ENCODE data around the gene WASF3. TPM values are rescaled to one million over a fixed set of nuclear protein-coding genes. Genes with fewer than 3 reads are reported as not detected.

WASF3 gene
- total RNA-seq, 1 donor from 2014 or later: 13.0 TPM

DNA sequence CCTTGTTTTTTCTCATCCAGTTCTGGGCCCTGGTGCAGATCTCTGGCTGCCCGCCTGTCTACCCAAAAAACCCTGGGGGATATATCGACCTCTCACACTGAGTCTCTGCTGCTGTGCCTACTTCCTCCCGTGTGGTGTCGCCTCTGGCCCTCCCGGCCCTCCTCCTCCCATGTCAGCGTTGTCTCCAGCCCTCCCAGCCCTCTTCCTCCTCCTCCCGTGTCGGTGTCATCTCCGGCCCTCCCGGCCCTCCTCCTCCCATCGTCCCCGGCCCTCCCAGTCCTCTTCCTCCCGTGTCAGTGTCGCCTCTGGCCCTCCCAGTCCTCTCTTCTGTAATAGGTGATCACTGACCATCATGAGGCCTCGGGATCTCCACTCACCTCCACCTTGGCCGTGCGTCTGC is 121.3 kb downstream of the WASF3 start:
- Mint-ChIP-seq H3K36me3 (ENCODE audit: low read depth, unreplicated experiment) (no peaks in the 10 kb centered on the region), H3K27ac (ENCODE audit: unreplicated experiment) (no peak overlapping the region), H3K4me1 (ENCODE audit: unreplicated experiment) (peaks cover 19% of the 10 kb centered on the region), H3K4me3 (ENCODE audit: unreplicated experiment) (no peak overlapping the region), H3K9me3 (ENCODE audit: unreplicated experiment) (no peaks in the 10 kb centered on the region), H3K27me3 (ENCODE audit: unreplicated experiment) (peaks cover 2% of the 10 kb centered on the region)
- no peak for DNase-seq (ENCODE audit: low spot score)
- TF ChIP-seq, protein P1, sequence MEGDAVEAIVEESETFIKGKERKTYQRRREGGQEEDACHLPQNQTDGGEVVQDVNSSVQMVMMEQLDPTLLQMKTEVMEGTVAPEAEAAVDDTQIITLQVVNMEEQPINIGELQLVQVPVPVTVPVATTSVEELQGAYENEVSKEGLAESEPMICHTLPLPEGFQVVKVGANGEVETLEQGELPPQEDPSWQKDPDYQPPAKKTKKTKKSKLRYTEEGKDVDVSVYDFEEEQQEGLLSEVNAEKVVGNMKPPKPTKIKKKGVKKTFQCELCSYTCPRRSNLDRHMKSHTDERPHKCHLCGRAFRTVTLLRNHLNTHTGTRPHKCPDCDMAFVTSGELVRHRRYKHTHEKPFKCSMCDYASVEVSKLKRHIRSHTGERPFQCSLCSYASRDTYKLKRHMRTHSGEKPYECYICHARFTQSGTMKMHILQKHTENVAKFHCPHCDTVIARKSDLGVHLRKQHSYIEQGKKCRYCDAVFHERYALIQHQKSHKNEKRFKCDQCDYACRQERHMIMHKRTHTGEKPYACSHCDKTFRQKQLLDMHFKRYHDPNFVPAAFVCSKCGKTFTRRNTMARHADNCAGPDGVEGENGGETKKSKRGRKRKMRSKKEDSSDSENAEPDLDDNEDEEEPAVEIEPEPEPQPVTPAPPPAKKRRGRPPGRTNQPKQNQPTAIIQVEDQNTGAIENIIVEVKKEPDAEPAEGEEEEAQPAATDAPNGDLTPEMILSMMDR (IDR thresholded peaks at IDR 0.05; ENCODE audit: unreplicated experiment): no peak

DNA sequence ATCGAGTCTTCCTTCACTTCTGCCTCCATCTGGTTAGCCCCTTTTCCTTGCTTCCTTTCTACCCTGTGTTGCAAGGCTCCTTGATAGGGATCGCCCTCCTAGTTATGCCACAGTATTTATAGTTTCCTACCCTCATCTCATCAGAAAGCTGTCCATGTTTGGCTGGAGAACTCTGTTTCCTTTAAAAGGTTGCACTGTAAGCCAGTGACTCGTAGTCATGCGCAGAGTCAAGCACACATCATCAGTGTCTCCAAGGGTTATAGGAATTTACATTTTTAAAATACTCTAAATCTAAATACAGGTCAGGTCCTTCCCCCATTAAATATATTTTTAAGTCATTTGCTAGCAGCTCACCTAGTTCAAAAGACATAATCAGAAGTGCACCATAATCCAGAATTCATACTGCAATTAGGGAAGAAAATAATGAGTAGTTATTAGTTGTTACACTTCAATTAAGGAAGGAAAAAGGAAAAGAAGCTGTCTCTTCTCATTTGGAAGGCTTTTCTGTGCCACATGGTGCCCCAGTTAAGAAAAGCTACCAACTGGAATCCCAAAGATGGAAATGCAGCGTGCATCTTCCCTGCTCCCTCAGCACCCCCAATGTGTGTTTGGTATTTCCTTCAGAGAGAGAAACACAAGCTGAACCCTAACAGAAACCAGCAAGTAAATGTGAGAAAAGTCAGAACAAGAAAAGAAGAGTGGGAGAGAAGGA is 122.1 kb downstream of the WASF3 start:
- TF ChIP-seq, protein P1 (IDR thresholded peaks at IDR 0.05; ENCODE audit: unreplicated experiment): no peak
- Mint-ChIP-seq H3K36me3 (ENCODE audit: low read depth, unreplicated experiment) (no peaks in the 10 kb centered on the region), H3K27ac (ENCODE audit: unreplicated experiment) (peak overlapping the region; percentile 43), H3K27me3 (ENCODE audit: unreplicated experiment) (peaks cover 2% of the 10 kb centered on the region), H3K4me1 (ENCODE audit: unreplicated experiment) (peaks cover 19% of the 10 kb centered on the region), H3K9me3 (ENCODE audit: unreplicated experiment) (no peaks in the 10 kb centered on the region), H3K4me3 (ENCODE audit: unreplicated experiment) (no peak overlapping the region)
- no peak for DNase-seq (ENCODE audit: low spot score)

DNA sequence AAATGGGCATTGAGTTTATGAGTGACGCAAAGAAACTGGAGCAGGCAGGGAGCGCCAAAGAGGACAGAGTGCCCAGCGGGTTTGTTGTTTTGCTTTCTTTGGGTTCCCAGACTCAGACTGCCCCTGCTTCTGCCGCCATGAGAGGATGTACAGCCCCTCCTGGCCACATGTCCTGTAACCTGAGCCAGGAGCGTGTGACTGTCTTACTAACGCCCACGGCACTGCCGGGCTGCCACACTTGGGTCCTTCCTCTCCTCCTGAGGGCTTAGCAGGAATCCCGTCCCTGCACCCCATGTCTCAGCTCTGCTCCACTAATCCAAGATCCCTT is 122.6 kb downstream of the WASF3 start:
- Mint-ChIP-seq H3K4me3 (ENCODE audit: unreplicated experiment) (peak overlapping the region; percentile 20), H3K27ac (ENCODE audit: unreplicated experiment) (peak overlapping the region; percentile 43)

DNA sequence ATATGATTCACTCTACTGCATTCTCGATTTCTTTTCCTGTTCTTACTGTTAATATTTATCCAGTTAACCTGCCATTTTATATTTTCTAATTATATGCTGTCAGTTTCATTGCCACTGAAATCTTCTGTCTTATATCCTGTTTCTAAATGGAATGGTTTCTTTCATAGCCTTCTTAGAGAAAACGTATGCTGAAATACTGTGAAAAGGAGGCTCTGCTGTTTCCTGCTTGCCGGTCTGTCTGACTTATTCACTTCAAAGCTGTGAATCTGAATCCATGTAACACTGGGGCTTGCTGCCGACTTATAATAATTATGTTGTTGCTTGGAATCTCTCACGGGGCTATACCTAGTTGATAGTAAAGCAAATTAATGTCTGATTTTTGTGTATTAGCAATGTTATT is 123.1 kb downstream of the WASF3 start:
- Mint-ChIP-seq H3K27ac (ENCODE audit: unreplicated experiment) (peak overlapping the region; percentile 43), H3K9me3 (ENCODE audit: unreplicated experiment) (no peaks in the 10 kb centered on the region), H3K4me1 (ENCODE audit: unreplicated experiment) (peaks cover 19% of the 10 kb centered on the region), H3K4me3 (ENCODE audit: unreplicated experiment) (peak overlapping the region; percentile 20), H3K36me3 (ENCODE audit: low read depth, unreplicated experiment) (no peaks in the 10 kb centered on the region), H3K27me3 (ENCODE audit: unreplicated experiment) (peaks cover 2% of the 10 kb centered on the region)
- no peak for DNase-seq (ENCODE audit: low spot score)
- TF ChIP-seq, protein P1 (IDR thresholded peaks at IDR 0.05; ENCODE audit: unreplicated experiment): no peak

More for the DNA sequence above, 122.6 kb downstream of the WASF3 start:
- H3K27me3 Mint-ChIP-seq (ENCODE audit: unreplicated experiment): peaks cover 2% of the 10 kb centered on the region
- TF ChIP-seq, protein P1 (IDR thresholded peaks at IDR 0.05; ENCODE audit: unreplicated experiment): no peak
- DNase-seq (ENCODE audit: low spot score): peak; percentile 35
- H3K36me3 Mint-ChIP-seq (ENCODE audit: low read depth, unreplicated experiment): no peaks in the 10 kb centered on the region
- H3K4me1 Mint-ChIP-seq (ENCODE audit: unreplicated experiment): peaks cover 19% of the 10 kb centered on the region
- no peaks in the 10 kb centered on the region for H3K9me3 Mint-ChIP-seq (ENCODE audit: unreplicated experiment)

DNA sequence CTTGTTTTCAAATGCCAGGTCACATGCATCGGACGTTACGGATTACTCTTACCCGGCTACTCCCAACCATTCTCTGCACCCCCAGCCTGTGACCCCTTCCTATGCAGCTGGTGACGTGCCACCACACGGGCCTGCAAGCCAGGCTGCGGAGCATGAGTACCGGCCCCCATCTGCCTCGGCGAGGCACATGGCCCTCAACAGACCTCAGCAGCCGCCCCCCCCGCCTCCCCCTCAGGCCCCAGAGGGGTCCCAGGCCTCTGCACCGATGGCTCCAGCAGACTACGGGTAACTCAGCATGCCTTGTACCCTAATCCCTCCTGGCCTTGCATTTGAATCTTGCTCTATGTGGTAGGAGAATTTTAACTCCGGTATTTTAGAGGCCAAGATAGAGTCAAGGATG is 123.6 kb downstream of the WASF3 start:
- Mint-ChIP-seq H3K4me1 (ENCODE audit: unreplicated experiment) (peaks cover 19% of the 10 kb centered on the region), H3K4me3 (ENCODE audit: unreplicated experiment) (no peak overlapping the region), H3K27me3 (ENCODE audit: unreplicated experiment) (peaks cover 2% of the 10 kb centered on the region), H3K27ac (ENCODE audit: unreplicated experiment) (no peak overlapping the region), H3K36me3 (ENCODE audit: low read depth, unreplicated experiment) (no peaks in the 10 kb centered on the region), H3K9me3 (ENCODE audit: unreplicated experiment) (no peaks in the 10 kb centered on the region)
- no peak for DNase-seq (ENCODE audit: low spot score)
- TF ChIP-seq, protein P1 (IDR thresholded peaks at IDR 0.05; ENCODE audit: unreplicated experiment): no peak
